ENCODE results near the gene NTN5. TPM values are rescaled to one million over a fixed set of nuclear protein-coding genes. Genes with fewer than 3 reads are reported as not detected.
A peak's percentile ranks its signal among the peaks of the same experiment; 100 is the strongest.

The NTN5 gene
- total and polyA plus RNA-seq, 2 of the 4 experiments (the other 2 are of a cell fraction) = 0.19 TPM; not detected in 1

- peak overlapping the region in 1 of 2 experiments; percentile 63; a peak in 1 of 4 replicates for H4K8ac ChIP-seq (ENCODE audit: low read depth in 2 of 2, low read length in 2 of 2)
- peaks cover 3% of the 10 kb centered on the region; the same call in 1 of the 2 replicates for H3K4me1 ChIP-seq (ENCODE audit: control insufficient read depth, insufficient read depth, low read length)
- no peak overlapping the region for H2BK5ac ChIP-seq (ENCODE audit: low read depth, low read length, poor library complexity, severe bottlenecking)
- POLR2A ChIA-PET (ENCODE audit: unreplicated experiment) = no interaction called here
- H3K56ac ChIP-seq (ENCODE audit: extremely low read depth, insufficient read depth, low read length) = no peak overlapping the region
- in situ Hi-C loops (cut with MboI; ENCODE audit: low sequenced_read_pairs) = no loop called here
- peaks cover 8% of the 10 kb centered on the region for H3K27me3 ChIP-seq (ENCODE audit: control insufficient read depth, insufficient read depth, low read length)
- no TSS peak for BruUV-seq (replicated peaks)
- TF ChIP-seq RCOR1 (IDR thresholded peaks at IDR 0.05; ENCODE audit: insufficient replicate concordance, low read length) = no peak
- TF ChIP-seq CEBPB (IDR thresholded peaks at IDR 0.05; ENCODE audit: low read depth, low read length) = no peak
- TF ChIP-seq USF2 (IDR thresholded peaks at IDR 0.05; ENCODE audit: low read depth, low read length) = no peak
- no peak for TF ChIP-seq MAZ (IDR thresholded peaks at IDR 0.05; ENCODE audit: borderline replicate concordance, low read depth, low read length)
- peaks cover 6% of the 10 kb centered on the region; the same call in 1 of the 2 replicates for H4K20me1 ChIP-seq (ENCODE audit: insufficient read depth, low read length)
- no peak overlapping the region for H2AK9ac ChIP-seq (replicated peaks; ENCODE audit: low read depth, low read length, poor library complexity)
- H3K27ac ChIP-seq (ENCODE audit: insufficient read depth, low read length) = no peak overlapping the region
- no peaks in the 10 kb centered on the region for H3K79me1 ChIP-seq (ENCODE audit: low read depth in 1 of 2, low read length in 2 of 2)
- peak overlapping the region; percentile 74 for H2AFZ ChIP-seq (replicated peaks; ENCODE audit: low read length, poor library complexity)
- H3K9me3 ChIP-seq (ENCODE audit: control insufficient read depth, insufficient read depth, low read length) = no peaks in the 10 kb centered on the region
- H2AK5ac ChIP-seq (ENCODE audit: low read depth, low read length) = no peak overlapping the region
- peaks cover 7% of the 10 kb centered on the region for H3K9me1 ChIP-seq (ENCODE audit: insufficient read depth, low read length)
- H3K23ac ChIP-seq (ENCODE audit: low read depth, low read length) = no peak overlapping the region
- H2BK15ac ChIP-seq (ENCODE audit: low read depth, low read length) = no peak overlapping the region
- no peak for ATAC-seq (ENCODE audit: low read depth)
- no peaks in the 10 kb centered on the region for H3K36me3 ChIP-seq (ENCODE audit: control insufficient read depth, insufficient read depth, low read length)
- no peak overlapping the region for H3K18ac ChIP-seq (ENCODE audit: low read depth, low read length)
- H2BK20ac ChIP-seq (ENCODE audit: low read depth, low read length) = no peak overlapping the region
- H3K9ac ChIP-seq (ENCODE audit: low read depth, low read length) = no peak overlapping the region
- H3K14ac ChIP-seq (replicated peaks; ENCODE audit: low read depth, low read length) = no peak overlapping the region; the same call in 1 of the 2 replicates
- no peak overlapping the region for H4K91ac ChIP-seq (ENCODE audit: insufficient read depth, low read depth, low read length)
- H3K4me2 ChIP-seq (ENCODE audit: low read depth, low read length) = no peak overlapping the region
- no peak overlapping the region for H3K4ac ChIP-seq (ENCODE audit: low read depth, low read length)
- CTCF ChIA-PET = no interaction called here
- intact Hi-C loops (cut with micrococcal nuclease) = no loop called here
- dilution Hi-C loops (cut with HindIII; ENCODE audit: low sequenced_read_pairs, unreplicated experiment) = no loop called here
- 47% methylated on average over 4 of the region's 11 CpGs; no CpG with 5 or more reads in 1 of the 2 experiments for WGBS, 2 experiments (ENCODE audit: extremely low coverage in 2 of 2, insufficient read length in 1 of 2)
- peak; percentile 19 for DNase-seq
- no peak overlapping the region for H3K4me3 ChIP-seq (ENCODE audit: insufficient read depth, low read depth, low read length)
- no peak overlapping the region for H2BK120ac ChIP-seq (ENCODE audit: low read depth, low read length)
- no peak overlapping the region for H4K5ac ChIP-seq (ENCODE audit: low read depth, low read length)
Observed at GRCh38 chr19:48683349-48683748, 10.5 kb upstream of the NTN5 start.

Measured in IMR-90 (cell line).